HT-29 (cell line): ENCODE data around the gene POLD3. TPM values are rescaled to one million over a fixed set of nuclear protein-coding genes. Genes with fewer than 3 reads are reported as not detected.
"Not testable (repeated sequence)": the region's sequence is repeated elsewhere in the genome, so short reads cannot be mapped to it uniquely, and the experiment has no call there.

ENCODE experiments used
- DNase-seq: peaks from one replicate; pipeline ENCODE4 v3.0.0-alpha.2; 2015; ENCODE audit warnings: low spot score
- total RNA-seq: library from RNA; depleted of rRNA; stranded (reverse); fragments of >200 nt; shearing (Covaris generic); gene quantifications from 2 replicates; pipeline ENCODE4 v1.2.3, GENCODE V29; 2014

Gene POLD3
- total RNA-seq, 1 experiment from 2014 or later = 18.4 TPM

DNA sequence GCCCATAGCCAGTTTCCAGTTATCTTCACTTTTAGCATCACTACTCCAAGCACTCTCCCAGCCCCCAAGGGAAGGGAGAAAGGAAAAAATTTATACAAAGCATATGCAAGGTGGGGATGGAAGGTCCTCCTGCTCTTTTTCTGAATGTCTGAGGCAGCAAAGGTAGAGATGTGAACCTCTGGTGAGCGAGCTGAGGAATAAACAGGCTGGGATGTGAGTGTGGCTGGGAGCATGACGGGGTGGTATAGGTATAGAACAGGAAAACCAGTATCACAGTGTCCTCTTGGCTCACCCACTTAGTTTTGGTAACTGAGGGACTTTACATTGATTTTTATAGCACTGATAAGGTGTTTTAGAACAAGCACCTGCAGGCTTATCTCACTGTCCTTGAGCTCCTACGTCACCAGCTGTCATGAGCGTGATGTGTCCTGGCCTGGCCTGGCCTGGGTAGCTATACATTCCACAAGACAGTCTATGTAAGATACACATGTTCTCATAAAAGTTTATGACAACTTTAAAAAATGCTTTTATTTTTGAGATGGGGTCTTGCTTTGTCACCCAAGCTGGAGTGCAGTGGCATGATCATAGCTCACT is 10.3 kb upstream of the POLD3 start:
- DNase-seq = no peak

DNA sequence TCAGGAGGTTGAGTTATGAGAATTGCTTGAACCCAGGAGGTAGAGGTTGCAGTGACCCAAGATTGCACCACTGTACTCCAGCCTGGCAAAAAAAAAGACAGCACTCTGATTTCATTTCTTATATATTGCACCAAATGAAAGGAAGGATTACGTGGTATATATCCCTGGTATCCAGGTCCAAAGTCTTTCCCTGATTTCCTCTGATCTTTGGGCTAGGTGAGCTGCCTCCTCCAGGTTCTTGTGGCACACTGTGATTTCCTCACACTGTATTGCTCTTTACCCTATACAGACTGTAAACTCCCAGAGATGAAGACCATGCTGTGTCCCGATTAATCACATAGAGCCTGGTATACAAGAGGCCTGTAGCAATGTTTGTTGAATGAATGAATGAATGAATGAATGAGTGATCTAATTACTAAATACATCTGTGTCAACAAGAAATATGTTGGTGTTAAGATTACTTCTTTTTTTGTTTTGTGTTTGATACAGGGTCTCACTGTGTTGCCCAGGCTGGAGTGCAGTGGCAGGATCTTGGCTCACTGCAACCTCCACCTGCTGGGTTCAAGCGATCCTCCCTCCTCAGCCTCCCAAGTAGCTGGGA is 9.3 kb upstream of the POLD3 start:
- DNase-seq = no peak

DNA sequence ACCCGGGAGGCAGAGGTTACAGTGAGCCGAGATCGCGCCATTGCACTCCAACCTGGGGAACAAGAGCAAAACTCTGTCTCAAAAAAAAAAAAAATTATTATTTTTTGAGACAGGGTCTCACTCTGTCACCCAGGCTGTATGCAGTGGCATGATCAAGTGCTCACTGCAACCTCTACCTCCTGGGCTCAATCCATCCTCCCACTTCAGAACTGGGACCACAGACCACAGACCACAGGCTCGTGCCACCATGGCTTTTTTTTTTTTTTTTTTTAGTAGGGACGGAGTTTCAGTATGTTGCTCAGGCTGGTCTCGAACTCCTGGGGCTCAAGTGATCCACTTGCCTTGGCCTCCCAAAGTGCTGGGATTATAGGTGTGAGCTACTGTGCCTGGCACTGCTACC is 1.9 kb upstream of the POLD3 start:
- not testable (repeated sequence) for DNase-seq

DNA sequence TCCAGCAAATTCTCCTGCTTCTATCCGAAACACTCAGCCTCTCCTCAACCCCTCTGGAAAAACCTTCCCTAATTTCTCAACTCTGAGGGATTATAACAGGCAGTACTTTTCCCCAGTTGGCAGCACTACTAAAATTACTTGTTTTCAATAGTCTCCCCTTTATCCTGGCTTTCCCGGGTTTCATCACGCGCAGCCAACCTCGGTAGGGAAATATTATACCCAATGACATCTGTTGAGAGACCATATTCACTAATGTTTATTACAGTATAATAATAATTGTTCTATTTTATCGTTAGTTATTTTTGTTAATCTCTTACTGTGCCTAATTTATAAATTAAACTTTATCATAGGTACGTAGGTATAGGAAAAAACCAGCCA is 330 bp upstream of the POLD3 start:
- DNase-seq = no peak

DNA sequence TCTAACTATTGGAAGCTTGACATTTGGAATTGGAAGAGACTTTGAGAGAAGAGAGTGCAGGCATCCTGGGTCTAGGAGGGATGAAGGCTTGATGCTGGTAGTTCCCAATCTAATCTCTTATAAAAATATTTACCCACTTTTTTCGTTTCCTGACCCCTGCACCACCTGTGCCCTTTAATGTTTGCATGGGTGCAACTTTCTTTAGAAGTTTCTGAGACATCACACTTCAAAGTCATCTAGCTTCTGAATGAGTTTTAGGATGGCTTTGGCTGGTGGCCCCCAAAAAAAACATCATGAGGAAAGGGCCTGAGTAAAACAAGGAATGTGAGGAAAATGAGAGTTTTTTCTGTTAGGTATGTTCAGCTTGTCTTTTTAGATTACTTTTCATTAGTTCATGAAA is 1.1 kb downstream of the POLD3 start:
- no peak for DNase-seq

DNA sequence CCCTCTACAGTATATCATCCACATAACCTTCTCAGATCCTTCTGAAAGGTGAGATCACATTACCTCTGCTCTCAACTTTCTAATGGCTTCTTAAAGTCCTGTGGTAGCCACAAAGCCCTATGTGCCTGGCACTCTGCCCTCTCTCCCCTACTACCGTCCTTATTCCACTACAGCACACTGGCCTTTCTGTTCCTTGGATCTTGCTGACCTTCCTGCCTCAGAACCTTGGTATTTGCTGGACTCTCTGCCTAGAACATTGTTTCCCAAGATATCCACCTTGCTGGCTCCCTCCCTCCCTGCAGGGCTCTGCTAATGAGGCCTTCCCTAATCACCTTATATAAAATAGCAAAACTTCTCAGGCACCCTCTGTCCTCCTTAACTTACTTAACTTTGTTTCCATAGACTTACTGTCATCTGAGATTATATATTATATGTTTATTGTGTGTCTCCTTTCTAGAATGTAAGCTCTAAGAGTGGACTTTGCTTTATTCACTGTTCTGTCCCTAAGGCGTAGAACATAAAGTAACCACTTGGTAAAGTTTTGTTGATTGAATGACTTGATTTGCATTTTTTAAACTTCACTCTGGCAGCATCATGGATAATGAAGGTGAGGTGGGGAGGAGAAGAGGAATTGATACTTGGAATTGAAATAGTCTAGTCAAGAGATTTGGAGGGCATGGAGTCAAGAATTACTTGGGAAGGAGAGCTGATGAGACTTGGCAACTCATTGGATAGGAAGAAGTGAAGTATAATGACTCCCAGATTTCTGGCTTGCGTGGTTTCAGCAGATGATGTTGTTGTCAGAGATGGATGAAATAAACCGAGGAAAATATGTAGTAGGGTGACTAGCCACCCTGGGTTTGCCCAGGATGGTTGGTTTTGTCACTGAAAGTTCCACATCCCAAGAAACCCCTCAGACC is 10.5 kb downstream of the POLD3 start:
- no peak for DNase-seq

DNA sequence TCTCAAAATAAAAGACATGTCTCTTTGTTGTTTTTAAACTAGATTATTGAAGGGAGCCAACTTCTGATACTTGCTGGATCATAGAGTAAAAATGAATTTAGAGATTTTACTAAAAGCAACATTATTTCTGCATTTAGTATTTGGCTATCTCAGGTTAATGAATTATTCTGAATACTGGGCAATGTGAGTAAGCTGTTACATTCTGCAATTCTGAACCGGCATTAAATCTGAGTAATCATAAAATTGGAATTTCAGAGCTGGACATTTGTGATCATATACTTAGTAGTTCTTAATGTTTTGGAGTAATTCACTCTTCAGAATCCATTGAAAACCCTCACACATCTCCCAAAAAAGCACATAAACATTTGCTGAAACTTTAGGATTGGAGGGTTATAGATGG is 11.5 kb downstream of the POLD3 start:
- no peak for DNase-seq

DNA sequence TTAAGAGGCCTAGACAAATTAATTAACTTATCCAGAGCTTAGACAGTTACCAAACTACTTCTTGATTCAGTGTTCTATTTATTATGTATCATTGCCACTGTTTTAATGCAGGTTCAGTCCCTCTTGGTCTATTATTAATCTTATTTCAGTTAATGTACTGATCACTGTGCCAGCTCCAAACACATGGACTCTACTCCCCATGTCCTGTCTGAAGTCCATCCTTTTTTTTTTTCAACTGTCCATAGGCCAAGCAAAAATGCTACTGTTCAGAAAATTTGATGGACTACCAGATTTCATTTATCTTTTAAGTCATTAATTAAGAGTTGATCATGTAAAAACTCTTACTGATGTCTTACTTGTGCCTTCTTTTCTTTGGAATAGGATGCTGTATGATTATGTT is 11.9 kb downstream of the POLD3 start:
- DNase-seq = no peak

DNA sequence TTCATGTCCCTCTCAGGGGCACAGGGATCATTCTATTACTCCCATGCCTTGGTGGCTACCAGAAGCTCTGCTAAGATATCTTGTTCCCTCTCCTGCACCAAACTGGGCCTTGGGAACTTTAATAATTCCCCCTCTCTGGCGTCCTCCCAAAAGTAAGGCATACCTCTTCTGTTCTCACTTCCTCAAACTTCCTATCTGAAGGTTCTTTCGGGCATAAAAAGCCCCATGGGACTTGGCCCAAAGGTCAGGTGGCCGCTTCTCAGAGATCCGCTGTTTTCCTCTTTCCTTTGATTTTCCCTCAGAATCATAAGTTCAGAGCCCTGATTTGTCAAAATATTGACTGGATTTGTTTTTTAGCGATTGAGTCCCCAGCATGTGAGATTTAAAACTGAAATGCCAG is 13.0 kb downstream of the POLD3 start:
- no peak for DNase-seq

DNA sequence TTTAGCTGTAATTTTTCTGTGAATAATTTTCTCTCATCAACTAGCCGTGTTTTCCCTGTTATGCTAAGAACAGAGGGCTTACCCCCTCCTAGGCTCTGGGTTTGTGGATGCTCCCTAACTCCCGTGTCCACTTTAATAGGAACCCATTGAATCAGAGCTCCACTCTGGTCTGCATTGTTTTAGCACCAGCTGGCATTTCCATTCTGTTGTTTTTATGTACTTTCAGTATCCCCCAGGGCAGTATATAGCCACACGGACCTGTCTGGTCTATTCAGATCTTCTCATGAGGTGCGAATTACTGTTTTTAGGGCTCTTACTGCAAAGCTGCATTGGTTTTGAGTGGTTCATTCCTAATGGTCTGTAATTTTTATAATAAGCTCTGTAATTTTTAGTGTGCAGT is 16.0 kb downstream of the POLD3 start:
- no peak for DNase-seq

DNA sequence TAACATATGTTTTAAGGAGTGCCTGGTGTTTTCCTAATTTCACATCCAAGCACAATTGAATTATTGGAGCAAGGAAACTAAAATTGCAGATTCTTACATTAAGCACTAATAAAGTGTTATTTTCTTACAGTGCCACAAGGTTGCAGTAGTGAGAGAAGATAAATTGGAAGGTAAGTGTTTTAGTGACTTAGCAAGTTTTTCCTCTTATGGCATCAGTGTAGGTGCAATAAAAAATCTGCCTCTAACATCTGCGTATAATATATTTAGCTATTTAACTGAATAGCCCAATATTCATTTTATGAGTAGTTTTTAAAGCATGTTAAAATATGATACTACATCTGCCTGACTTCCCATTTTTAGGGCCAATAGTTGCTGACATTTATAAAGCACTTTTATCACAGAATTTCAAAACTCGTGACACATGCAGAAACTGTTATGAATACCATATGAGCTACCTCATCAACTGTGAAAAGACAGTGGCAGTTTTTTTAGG is 19.0 kb downstream of the POLD3 start:
- DNase-seq = peak; percentile 64

DNA sequence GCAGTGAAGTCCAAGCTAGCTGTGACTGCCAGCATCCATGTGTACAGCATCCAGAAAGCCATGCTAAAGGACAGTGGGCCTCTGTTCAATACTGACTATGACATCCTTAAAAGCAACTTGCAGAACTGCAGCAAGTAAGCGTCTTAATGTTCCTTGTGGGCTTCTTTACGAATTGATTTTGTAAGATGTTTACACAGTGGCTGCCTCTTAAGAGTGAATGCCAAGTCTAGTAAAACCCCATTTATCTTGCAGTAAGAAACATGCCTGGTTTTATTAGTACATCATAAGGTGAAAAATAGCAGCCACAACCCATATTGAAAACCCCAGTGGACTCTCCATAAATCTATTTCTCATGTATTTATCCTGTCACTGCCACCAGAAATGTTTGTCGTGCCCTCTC is 20.5 kb downstream of the POLD3 start:
- DNase-seq = no peak

DNA sequence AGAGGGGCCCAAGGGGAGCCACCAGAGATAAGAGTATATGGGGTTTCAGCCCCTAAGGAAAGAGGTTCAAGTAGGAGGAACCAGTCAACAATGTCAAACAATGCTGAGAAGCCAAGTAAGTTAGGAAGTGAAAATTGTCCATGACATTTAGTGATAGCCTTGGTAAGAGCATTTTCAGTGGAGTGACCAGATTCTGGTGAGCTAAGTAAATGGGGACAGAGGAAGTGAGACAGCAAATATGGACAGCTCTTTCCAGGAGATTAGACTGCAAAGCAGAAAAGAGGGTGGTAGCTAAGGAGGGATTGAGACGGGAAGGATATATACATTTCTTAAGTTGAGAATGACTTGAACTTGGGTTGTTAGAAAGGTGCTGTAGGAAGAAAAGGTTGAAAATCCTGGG is 22.9 kb downstream of the POLD3 start:
- no peak for DNase-seq

DNA sequence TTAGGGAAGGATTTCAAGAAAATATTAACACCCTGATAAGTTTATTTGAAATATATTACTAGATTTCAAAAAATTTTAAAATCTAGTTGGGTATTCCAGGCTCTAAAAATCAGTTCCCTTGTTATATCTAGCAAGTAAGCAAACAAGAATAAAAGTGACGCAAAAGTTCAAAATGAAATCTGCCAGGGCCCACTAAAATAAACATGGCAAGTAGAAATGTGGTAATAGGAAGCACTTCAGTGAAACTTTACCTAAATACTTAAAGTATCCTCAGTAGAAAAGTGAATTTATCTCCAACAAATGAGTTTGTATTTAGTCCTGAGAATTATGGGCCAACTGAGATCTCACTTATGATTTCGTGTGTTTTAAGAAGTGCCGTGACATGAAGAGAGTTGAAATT is 23.6 kb downstream of the POLD3 start:
- DNase-seq = no peak

DNA sequence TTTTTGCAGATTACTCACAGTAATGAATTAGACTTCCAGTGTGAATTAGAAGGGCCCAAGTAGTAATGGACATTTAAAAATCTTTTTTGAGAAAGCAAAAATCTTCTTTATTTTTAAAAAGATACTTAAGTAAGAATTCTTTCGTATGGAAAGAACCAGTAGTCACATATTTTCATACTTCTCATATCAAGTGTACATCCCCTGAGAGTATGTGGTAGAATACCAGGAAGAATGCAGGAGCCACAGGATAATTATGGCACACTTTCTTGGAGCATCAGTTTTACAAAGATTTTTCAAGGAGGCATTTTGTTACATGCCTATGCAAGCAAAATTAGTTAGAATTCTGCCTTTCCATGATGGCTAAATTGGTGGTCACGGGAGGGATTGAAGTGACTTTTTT is 28.1 kb downstream of the POLD3 start:
- DNase-seq = no peak

DNA sequence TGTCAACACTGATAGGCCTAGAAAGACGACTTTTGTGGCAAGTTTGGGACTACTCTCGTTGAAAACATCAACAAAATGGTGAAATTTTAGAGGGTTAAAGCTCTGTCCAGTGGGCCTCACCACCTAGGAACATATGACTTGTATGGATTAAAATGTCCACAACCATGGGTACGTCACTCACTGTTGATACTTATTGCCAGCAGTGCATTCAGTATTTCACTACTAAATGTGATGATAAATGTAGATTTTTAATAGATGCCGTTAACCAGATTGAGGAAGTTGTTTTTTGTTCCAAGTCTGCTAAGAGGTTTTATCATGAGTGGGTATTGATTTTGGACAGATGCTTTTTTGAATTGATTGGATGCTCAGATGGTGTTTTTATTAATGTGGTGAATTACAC is 33.7 kb downstream of the POLD3 start:
- DNase-seq = no peak

DNA sequence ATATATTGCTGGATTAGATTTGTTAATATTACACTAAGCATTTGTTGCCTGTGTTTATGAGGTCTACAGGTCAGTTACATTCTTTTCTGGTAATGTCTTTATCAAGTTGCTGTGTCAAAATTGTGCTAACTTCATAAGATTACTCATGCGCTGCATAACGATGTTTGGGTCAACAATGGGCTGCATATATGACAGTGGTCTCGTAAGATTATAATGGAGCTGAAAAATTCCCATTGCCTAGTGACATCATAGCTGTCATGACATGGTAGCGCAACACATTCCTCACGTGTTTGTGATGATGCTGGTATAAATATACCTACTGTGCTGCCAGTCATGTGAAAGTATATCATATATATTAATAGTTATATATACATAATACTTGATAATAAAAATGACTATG is 34.2 kb downstream of the POLD3 start:
- no peak for DNase-seq

DNA sequence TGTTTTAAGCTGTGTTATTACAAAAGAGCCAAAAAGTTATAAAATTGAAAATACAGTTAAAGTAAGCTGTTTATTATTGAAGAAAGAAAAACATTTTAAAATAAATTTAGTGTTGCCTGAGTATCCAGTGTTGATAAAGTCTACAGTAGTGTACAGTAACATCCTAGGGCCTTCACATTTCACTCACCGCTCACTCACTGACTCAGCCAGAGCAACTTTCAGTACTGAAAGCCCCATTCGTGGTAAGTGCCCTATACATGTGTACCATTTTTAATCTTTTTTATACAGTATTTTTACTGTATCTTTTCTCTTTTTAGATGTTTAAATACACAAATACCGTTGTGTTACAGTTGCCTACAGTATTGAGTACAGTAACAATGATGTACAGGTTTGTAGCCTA is 35.0 kb downstream of the POLD3 start:
- no peak for DNase-seq

DNA sequence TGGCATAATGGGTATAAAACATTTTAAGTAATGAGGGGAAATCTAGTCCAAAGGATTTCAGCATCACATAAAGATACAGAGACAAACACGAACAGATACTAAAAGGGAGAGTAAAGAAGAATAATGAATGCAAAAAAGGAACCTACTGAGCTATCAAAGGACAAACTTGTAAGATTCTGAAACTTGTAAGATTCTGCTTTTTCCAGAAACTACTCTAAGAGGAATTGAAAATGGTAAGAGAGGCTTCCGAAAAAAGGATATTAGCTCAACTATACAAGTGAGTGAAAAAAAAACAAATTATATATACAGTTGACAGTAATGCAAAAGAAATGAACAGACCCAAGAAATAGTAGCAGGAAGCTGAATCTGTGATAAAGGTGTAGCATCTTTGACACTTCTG is 37.7 kb downstream of the POLD3 start:
- no peak for DNase-seq

DNA sequence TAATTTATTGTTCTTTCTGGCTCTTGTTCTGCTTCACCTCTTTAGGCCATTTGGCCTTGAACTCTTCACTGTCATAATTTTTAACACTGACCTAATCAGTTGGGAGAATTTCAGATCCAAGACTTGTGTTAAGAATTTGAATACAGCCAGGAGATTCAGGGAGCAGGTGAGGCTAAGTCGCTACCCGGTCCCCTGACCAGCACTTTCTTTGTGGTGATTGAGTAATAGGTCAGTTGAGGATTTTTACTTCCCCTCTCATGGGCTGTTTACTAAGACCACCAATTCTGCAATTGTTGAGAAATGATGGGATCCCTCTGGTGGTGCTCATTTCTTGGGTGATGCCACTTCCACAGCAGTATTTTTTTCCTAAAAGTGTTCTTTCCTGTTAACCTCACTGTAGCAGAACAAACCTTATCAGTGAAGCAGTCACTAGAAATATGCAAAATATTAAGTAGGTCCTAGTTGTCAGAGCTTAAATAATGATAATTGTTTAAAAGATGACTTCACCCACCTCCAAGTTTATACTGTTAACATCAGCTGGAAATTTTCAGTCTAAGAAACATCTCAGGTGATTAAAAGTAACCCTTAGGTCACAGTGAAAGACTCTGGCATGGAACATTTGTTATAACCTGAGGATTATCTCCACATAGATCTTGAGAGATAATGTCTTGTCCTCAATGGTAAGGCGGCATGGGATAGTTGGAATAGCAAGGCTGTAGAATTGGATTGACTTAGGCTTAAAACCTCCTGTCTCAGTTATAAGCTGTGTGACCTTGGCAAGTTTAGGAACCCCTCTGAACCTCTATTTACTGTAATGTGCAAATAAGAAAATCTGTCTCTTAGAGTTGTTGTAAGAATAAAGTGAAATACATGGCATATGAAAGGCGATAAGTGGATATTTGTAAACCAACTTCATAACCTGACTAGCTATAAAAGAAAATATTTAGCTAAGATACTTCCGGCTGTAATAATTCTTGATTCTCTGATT is 41.3 kb downstream of the POLD3 start:
- peak; percentile 37 for DNase-seq

DNA sequence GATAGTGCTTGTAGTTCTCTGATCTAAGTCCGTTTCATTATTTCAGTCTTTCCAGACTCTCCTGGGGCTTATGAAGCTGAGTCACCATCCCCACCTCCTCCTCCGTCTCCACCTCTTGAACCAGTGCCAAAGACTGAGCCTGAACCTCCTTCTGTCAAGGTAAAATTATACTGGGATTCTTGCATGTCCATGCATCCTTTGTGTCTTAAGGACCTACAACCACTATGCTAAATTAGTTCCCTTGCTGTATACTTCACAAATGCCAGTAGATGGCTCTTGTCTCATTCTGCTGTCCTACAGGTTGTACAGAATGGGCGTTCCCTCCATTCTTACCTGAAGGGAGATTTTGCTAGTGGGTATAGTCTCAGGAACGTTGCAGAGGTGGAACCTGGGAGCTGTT is 42.2 kb downstream of the POLD3 start:
- peak; percentile 94 for DNase-seq
